WTC11 (cell line): ENCODE measurements around the gene CTCF. TPM values are rescaled to one million over a fixed set of nuclear protein-coding genes. Genes with fewer than 3 reads are reported as not detected.

ENCODE experiments used
- ATF3 ChIP-seq: sonication (generic); formaldehyde crosslinking; conservative IDR thresholded peaks from 2 replicates; pipeline ENCODE4 v1.8.1; 2022; ENCODE audit warnings: mild to moderate bottlenecking, missing genetic modification reagents
- ATF6 ChIP-seq: sonication (generic); formaldehyde crosslinking; IDR thresholded peaks from 2 replicates; pipeline ENCODE4 v1.8.1; 2023; ENCODE audit warnings: mild to moderate bottlenecking, missing genetic modification reagents
- ELF4 ChIP-seq: sonication (generic); formaldehyde crosslinking; IDR thresholded peaks from 2 replicates; pipeline ENCODE4 v1.8.1; 2022; ENCODE audit warnings: low read depth, mild to moderate bottlenecking, moderate library complexity, missing genetic modification reagents
- GABPB1 ChIP-seq: sonication (generic); formaldehyde crosslinking; IDR thresholded peaks from 2 replicates; pipeline ENCODE4 v1.8.1; 2023; ENCODE audit warnings: mild to moderate bottlenecking, missing genetic modification reagents
- GTF2I ChIP-seq: fragments of 250-450 bp; sonication (Bioruptor Pico); conservative IDR thresholded peaks from 2 replicates; pipeline ENCODE4 v1.4.0; 2021; ENCODE audit warnings: mild to moderate bottlenecking
- MXD4 ChIP-seq: fragments of 250-450 bp; sonication (Bioruptor Pico); IDR thresholded peaks from 2 replicates; pipeline ENCODE4 v1.8.0; 2021; ENCODE audit warnings: mild to moderate bottlenecking, moderate library complexity, borderline replicate concordance
- MYBL2 ChIP-seq: sonication (generic); formaldehyde crosslinking; IDR thresholded peaks from 2 replicates; pipeline ENCODE4 v1.8.1; 2023; ENCODE audit warnings: mild to moderate bottlenecking, moderate library complexity, missing genetic modification reagents
- NFE2L1 ChIP-seq: sonication (generic); formaldehyde crosslinking; IDR thresholded peaks from 2 replicates; pipeline ENCODE4 v1.8.1; 2023; ENCODE audit warnings: missing genetic modification reagents
- NR1H2 ChIP-seq: sonication (generic); formaldehyde crosslinking; IDR thresholded peaks from 2 replicates; pipeline ENCODE4 v1.9.0; 2021; ENCODE audit warnings: mild to moderate bottlenecking, moderate library complexity, missing genetic modification reagents
- OVOL2 ChIP-seq: fragments of 250-450 bp; sonication (Bioruptor Pico); IDR thresholded peaks from 2 replicates; pipeline ENCODE4 v1.9.0; 2021; ENCODE audit warnings: mild to moderate bottlenecking, borderline replicate concordance
- SMAD3 ChIP-seq: sonication (generic); formaldehyde crosslinking; IDR thresholded peaks from 2 replicates; pipeline ENCODE4 v1.8.0; 2022; ENCODE audit warnings: missing genetic modification reagents, mild to moderate bottlenecking, borderline replicate concordance
- SMAD4 ChIP-seq: sonication (generic); formaldehyde crosslinking; IDR thresholded peaks from 2 replicates; pipeline ENCODE4 v1.8.0; 2022; ENCODE audit warnings: mild to moderate bottlenecking, missing genetic modification reagents
- ZMAT4 ChIP-seq: fragments of 250-450 bp; sonication (Bioruptor Pico); IDR thresholded peaks from 2 replicates; pipeline ENCODE4 v1.9.0; 2021; ENCODE audit warnings: mild to moderate bottlenecking
- ZNF219 ChIP-seq: sonication (generic); formaldehyde crosslinking; IDR thresholded peaks from 2 replicates; pipeline ENCODE4 v1.8.0; 2023; ENCODE audit warnings: missing genetic modification reagents, mild to moderate bottlenecking, borderline replicate concordance
- ZNF232 ChIP-seq: sonication (generic); formaldehyde crosslinking; IDR thresholded peaks from 2 replicates; pipeline ENCODE4 v1.8.0; 2022; ENCODE audit warnings: mild to moderate bottlenecking, missing genetic modification reagents
- ZNF317 ChIP-seq: sonication (generic); formaldehyde crosslinking; IDR thresholded peaks from 2 replicates; pipeline ENCODE4 v1.8.1; 2023; ENCODE audit warnings: low read depth, mild to moderate bottlenecking, moderate library complexity, missing genetic modification reagents, borderline replicate concordance
- ZNF512 ChIP-seq: sonication (generic); formaldehyde crosslinking; IDR thresholded peaks from 2 replicates; pipeline ENCODE4 v1.8.1; 2022; ENCODE audit warnings: missing genetic modification reagents, borderline replicate concordance
- ZSCAN18 ChIP-seq: fragments of 250-450 bp; sonication (Bioruptor Pico); IDR thresholded peaks from 2 replicates; pipeline ENCODE4 v2.1.2; 2022; ENCODE audit warnings: mild to moderate bottlenecking, moderate library complexity
- total RNA-seq: library from RNA; stranded (reverse); gene quantifications from 3 replicates; pipeline ENCODE4 v1.2.3, GENCODE V29; 2021
- TF ChIP-seq, protein P1 (sequence below): sonication (generic); formaldehyde crosslinking; IDR thresholded peaks from 2 replicates; pipeline ENCODE4 v1.8.0; 2022; ENCODE audit warnings: mild to moderate bottlenecking, missing genetic modification reagents
- TF ChIP-seq, protein P2 (sequence below): fragments of 200-600 bp; IDR thresholded peaks from 2 replicates; pipeline ENCODE4 v1.8.0; 2022; ENCODE audit warnings: antibody characterized with exemption
- TF ChIP-seq, protein P3 (sequence below): sonication (generic); formaldehyde crosslinking; IDR thresholded peaks from 2 replicates; pipeline ENCODE4 v1.8.1; 2023; ENCODE audit warnings: mild to moderate bottlenecking, missing genetic modification reagents
- TF ChIP-seq, protein P4 (sequence below): sonication (generic); formaldehyde crosslinking; IDR thresholded peaks from 2 replicates; pipeline ENCODE4 v1.8.0; 2022; ENCODE audit warnings: mild to moderate bottlenecking, missing genetic modification reagents
- TF ChIP-seq, protein P5 (sequence below): sonication (generic); formaldehyde crosslinking; IDR thresholded peaks from 2 replicates; pipeline ENCODE4 v1.8.1; 2023; ENCODE audit warnings: mild to moderate bottlenecking, moderate library complexity, missing genetic modification reagents

Gene CTCF
- total RNA-seq, 1 experiment from 2014 or later: 55.4 TPM

DNA sequence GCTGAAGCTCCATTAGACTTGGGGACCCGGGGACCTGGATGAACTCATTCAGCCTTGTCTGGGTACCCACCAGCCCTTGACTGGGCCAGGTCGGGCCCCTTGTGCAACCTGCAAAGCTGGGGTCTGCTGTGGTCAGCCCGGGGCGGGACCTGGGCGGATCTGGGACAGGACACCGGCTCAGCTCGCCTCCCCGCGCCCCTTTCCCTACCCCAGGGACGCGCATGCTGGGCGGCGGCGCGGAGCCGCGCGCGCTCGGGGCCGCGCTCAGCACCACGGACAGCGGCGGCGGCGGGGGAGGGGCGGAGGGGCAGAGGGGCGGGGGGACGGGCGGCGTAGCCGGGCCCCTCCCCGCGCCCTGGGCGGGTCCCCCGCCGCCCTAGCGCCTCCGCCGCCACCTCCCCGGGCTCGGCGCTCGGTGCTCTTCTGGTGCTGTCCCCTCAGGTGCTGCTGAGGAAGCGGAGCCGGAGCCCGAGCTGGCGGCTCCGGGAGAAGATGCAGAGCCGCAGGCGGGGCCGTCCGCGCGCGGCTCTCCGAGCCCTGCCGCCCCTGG is 90.3 kb downstream of the CTCF start (continued):
- TF ChIP-seq, protein P1, sequence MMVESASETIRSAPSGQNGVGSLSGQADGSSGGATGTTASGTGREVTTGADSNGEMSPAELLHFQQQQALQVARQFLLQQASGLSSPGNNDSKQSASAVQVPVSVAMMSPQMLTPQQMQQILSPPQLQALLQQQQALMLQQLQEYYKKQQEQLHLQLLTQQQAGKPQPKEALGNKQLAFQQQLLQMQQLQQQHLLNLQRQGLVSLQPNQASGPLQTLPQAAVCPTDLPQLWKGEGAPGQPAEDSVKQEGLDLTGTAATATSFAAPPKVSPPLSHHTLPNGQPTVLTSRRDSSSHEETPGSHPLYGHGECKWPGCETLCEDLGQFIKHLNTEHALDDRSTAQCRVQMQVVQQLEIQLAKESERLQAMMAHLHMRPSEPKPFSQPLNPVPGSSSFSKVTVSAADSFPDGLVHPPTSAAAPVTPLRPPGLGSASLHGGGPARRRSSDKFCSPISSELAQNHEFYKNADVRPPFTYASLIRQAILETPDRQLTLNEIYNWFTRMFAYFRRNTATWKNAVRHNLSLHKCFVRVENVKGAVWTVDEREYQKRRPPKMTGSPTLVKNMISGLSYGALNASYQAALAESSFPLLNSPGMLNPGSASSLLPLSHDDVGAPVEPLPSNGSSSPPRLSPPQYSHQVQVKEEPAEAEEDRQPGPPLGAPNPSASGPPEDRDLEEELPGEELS (CRISPR knock-in tag): peak; percentile 70
- TF ChIP-seq ATF3 (CRISPR knock-in tag): no peak
- TF ChIP-seq GABPB1 (CRISPR knock-in tag): 0 out of 2 replicates have a peak, but pooled peaks have one; percentile 29
- TF ChIP-seq NFE2L1 (CRISPR knock-in tag): 0 out of 2 replicates have a peak, but pooled peaks have one; percentile 20
- peak; percentile 77; the same call in 1 of the 2 replicates for TF ChIP-seq ELF4 (CRISPR knock-in tag)
- peak; percentile 81; the same call in 1 of the 2 replicates for TF ChIP-seq ZNF232 (CRISPR knock-in tag)
- TF ChIP-seq MXD4 (CRISPR knock-in tag): no peak
- no peak for TF ChIP-seq ATF6 (CRISPR knock-in tag)
- 0 out of 2 replicates have a peak, but pooled peaks have one; percentile 47 for TF ChIP-seq MYBL2 (CRISPR knock-in tag)
- TF ChIP-seq ZSCAN18 (CRISPR knock-in tag): no peak
- no peak for TF ChIP-seq ZNF317 (CRISPR knock-in tag)
- no peak for TF ChIP-seq ZMAT4
- TF ChIP-seq, protein P2, sequence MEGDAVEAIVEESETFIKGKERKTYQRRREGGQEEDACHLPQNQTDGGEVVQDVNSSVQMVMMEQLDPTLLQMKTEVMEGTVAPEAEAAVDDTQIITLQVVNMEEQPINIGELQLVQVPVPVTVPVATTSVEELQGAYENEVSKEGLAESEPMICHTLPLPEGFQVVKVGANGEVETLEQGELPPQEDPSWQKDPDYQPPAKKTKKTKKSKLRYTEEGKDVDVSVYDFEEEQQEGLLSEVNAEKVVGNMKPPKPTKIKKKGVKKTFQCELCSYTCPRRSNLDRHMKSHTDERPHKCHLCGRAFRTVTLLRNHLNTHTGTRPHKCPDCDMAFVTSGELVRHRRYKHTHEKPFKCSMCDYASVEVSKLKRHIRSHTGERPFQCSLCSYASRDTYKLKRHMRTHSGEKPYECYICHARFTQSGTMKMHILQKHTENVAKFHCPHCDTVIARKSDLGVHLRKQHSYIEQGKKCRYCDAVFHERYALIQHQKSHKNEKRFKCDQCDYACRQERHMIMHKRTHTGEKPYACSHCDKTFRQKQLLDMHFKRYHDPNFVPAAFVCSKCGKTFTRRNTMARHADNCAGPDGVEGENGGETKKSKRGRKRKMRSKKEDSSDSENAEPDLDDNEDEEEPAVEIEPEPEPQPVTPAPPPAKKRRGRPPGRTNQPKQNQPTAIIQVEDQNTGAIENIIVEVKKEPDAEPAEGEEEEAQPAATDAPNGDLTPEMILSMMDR: no peak
- TF ChIP-seq GTF2I (CRISPR knock-in tag): no peak
- no peak for TF ChIP-seq NR1H2
- TF ChIP-seq, protein P3, sequence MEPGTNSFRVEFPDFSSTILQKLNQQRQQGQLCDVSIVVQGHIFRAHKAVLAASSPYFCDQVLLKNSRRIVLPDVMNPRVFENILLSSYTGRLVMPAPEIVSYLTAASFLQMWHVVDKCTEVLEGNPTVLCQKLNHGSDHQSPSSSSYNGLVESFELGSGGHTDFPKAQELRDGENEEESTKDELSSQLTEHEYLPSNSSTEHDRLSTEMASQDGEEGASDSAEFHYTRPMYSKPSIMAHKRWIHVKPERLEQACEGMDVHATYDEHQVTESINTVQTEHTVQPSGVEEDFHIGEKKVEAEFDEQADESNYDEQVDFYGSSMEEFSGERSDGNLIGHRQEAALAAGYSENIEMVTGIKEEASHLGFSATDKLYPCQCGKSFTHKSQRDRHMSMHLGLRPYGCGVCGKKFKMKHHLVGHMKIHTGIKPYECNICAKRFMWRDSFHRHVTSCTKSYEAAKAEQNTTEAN (CRISPR knock-in tag): 0 out of 2 replicates have a peak, but pooled peaks have one; percentile 15
- TF ChIP-seq, protein P4, sequence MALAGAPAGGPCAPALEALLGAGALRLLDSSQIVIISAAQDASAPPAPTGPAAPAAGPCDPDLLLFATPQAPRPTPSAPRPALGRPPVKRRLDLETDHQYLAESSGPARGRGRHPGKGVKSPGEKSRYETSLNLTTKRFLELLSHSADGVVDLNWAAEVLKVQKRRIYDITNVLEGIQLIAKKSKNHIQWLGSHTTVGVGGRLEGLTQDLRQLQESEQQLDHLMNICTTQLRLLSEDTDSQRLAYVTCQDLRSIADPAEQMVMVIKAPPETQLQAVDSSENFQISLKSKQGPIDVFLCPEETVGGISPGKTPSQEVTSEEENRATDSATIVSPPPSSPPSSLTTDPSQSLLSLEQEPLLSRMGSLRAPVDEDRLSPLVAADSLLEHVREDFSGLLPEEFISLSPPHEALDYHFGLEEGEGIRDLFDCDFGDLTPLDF: no peak
- TF ChIP-seq SMAD3 (CRISPR knock-in tag): 0 out of 2 replicates have a peak, but pooled peaks have one; percentile 35
- TF ChIP-seq, protein P5, sequence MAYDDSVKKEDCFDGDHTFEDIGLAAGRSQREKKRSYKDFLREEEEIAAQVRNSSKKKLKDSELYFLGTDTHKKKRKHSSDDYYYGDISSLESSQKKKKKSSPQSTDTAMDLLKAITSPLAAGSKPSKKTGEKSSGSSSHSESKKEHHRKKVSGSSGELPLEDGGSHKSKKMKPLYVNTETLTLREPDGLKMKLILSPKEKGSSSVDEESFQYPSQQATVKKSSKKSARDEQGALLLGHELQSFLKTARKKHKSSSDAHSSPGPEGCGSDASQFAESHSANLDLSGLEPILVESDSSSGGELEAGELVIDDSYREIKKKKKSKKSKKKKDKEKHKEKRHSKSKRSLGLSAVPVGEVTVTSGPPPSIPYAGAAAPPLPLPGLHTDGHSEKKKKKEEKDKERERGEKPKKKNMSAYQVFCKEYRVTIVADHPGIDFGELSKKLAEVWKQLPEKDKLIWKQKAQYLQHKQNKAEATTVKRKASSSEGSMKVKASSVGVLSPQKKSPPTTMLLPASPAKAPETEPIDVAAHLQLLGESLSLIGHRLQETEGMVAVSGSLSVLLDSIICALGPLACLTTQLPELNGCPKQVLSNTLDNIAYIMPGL (CRISPR knock-in tag): 0 out of 2 replicates have a peak, but pooled peaks have one; percentile 10
- no peak for TF ChIP-seq ZNF512 (CRISPR knock-in tag)
- no peak for TF ChIP-seq ZNF219 (CRISPR knock-in tag)
- TF ChIP-seq SMAD4 (CRISPR knock-in tag): no peak
- TF ChIP-seq OVOL2 (CRISPR knock-in tag): no peak
